Neural cell (in vitro differentiated cells): ENCODE data around the gene ISG15.

ENCODE experiments used
- MXI1 ChIP-seq: fragments of 450-650 bp; conservative IDR thresholded peaks from 2 replicates; pipeline ENCODE4 v1.6.1; 2014; ENCODE audit warnings: antibody characterized with exemption, mild to moderate bottlenecking; ENCODE audit not compliant: poor library complexity, severe bottlenecking
- POLR2AphosphoS5 ChIP-seq: IDR thresholded peaks from 2 replicates; pipeline ENCODE4 v1.6.1; 2012
- TF ChIP-seq, protein P1 (sequence below): fragments of 450-650 bp; IDR thresholded peaks from 2 replicates; pipeline ENCODE4 v1.5.1; 2014; ENCODE audit warnings: antibody characterized with exemption, mild to moderate bottlenecking, moderate library complexity; ENCODE audit not compliant: poor library complexity, severe bottlenecking
- TF ChIP-seq, protein P2 (sequence below): IDR thresholded peaks from 2 replicates; pipeline ENCODE4 v1.6.1; 2012; ENCODE audit warnings: borderline replicate concordance

DNA sequence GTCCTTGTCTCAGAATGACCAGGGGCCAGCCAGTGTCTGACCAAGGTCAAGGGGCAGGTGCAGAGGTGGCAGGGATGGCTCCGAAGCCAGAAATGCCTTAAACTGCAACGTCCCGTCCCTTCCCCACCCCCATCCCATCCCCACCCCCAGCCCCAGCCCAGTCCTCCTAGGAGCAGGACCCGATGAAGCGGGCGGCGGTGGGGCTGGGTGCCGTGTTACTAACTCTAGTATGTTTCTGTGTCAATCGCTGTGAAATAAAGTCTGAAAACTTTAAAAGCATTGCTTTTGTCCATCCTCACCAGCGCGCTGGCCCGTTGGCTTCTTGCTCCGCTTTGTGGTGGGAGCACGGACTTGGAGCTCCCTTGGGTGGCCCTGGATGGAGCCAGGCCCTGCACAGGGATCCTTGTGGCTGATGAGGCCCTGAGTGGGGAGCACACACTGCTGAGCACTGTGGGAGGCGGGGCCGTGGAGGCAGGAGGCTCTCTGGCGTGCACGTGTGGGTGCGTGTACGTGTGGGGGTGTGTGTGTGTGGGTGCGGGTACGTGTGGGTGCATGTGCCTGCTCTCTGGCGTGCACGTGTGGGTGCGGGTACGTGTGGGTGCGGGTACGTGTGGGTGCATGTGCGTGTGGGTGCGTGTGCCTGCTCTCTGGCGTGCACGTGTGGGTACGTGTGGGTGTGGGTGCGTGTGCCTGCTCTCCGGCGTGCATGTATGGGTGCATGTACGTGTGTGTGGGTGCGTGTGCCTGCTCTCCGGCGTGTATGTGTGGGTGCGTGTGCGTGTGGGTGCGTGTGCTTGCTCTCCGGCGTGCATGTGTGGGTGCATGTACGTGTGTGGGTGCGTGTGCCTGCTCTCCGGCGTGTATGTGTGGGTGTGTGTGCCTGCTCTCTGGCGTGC is 42.8 kb downstream of the ISG15 start:
- TF ChIP-seq POLR2AphosphoS5 (no peak), MXI1 (no peak)
- TF ChIP-seq, protein P1, sequence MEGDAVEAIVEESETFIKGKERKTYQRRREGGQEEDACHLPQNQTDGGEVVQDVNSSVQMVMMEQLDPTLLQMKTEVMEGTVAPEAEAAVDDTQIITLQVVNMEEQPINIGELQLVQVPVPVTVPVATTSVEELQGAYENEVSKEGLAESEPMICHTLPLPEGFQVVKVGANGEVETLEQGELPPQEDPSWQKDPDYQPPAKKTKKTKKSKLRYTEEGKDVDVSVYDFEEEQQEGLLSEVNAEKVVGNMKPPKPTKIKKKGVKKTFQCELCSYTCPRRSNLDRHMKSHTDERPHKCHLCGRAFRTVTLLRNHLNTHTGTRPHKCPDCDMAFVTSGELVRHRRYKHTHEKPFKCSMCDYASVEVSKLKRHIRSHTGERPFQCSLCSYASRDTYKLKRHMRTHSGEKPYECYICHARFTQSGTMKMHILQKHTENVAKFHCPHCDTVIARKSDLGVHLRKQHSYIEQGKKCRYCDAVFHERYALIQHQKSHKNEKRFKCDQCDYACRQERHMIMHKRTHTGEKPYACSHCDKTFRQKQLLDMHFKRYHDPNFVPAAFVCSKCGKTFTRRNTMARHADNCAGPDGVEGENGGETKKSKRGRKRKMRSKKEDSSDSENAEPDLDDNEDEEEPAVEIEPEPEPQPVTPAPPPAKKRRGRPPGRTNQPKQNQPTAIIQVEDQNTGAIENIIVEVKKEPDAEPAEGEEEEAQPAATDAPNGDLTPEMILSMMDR: no peak
- TF ChIP-seq, protein P2, sequence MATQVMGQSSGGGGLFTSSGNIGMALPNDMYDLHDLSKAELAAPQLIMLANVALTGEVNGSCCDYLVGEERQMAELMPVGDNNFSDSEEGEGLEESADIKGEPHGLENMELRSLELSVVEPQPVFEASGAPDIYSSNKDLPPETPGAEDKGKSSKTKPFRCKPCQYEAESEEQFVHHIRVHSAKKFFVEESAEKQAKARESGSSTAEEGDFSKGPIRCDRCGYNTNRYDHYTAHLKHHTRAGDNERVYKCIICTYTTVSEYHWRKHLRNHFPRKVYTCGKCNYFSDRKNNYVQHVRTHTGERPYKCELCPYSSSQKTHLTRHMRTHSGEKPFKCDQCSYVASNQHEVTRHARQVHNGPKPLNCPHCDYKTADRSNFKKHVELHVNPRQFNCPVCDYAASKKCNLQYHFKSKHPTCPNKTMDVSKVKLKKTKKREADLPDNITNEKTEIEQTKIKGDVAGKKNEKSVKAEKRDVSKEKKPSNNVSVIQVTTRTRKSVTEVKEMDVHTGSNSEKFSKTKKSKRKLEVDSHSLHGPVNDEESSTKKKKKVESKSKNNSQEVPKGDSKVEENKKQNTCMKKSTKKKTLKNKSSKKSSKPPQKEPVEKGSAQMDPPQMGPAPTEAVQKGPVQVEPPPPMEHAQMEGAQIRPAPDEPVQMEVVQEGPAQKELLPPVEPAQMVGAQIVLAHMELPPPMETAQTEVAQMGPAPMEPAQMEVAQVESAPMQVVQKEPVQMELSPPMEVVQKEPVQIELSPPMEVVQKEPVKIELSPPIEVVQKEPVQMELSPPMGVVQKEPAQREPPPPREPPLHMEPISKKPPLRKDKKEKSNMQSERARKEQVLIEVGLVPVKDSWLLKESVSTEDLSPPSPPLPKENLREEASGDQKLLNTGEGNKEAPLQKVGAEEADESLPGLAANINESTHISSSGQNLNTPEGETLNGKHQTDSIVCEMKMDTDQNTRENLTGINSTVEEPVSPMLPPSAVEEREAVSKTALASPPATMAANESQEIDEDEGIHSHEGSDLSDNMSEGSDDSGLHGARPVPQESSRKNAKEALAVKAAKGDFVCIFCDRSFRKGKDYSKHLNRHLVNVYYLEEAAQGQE: no peak
